RWPE2 (cell line): ENCODE data around the gene RREB1.

Experiments
- ATAC-seq: fragments of 200-7000 bp; cut with Tn5 transposase; 3 replicates; pipeline ENCODE4 v1.9.1; 2021; ENCODE audit warnings: low read depth
- DNase-seq: peaks from one replicate; pipeline ENCODE4 v3.0.0-alpha.2; 2020; ENCODE audit warnings: low spot score
- H3K27ac ChIP-seq: fragments of 450-650 bp; 2 replicates; pipeline ENCODE4 v1.5.1; 2017; ENCODE audit warnings: mild to moderate bottlenecking; ENCODE audit not compliant: poor library complexity, severe bottlenecking
- H3K27me3 ChIP-seq: fragments of 250-450 bp; sonication (Bioruptor Pico); 2 replicates; pipeline ENCODE4 v1.5.1; 2021; ENCODE audit warnings: mild to moderate bottlenecking, moderate library complexity; ENCODE audit not compliant: insufficient read depth, poor library complexity, severe bottlenecking
- H3K36me3 ChIP-seq: fragments of 250-450 bp; sonication (Bioruptor Pico); 2 replicates; pipeline ENCODE4 v1.5.1; 2020; ENCODE audit warnings: low read depth, mild to moderate bottlenecking, moderate library complexity
- H3K4me1 ChIP-seq: fragments of 250-450 bp; sonication (Bioruptor Pico); 2 replicates; pipeline ENCODE4 v1.5.1; 2021; ENCODE audit warnings: mild to moderate bottlenecking, moderate library complexity; ENCODE audit not compliant: insufficient read depth, poor library complexity, severe bottlenecking
- H3K4me3 ChIP-seq: fragments of 250-450 bp; sonication (Bioruptor Pico); 2 replicates; pipeline ENCODE4 v1.5.1; 2021; ENCODE audit warnings: mild to moderate bottlenecking, moderate library complexity; ENCODE audit not compliant: severe bottlenecking
- H3K9me3 ChIP-seq: fragments of 250-450 bp; sonication (Bioruptor Pico); 2 replicates; pipeline ENCODE4 v1.5.1; 2021; ENCODE audit warnings: mild to moderate bottlenecking, moderate library complexity; ENCODE audit not compliant: severe bottlenecking
- TF ChIP-seq, protein P1 (sequence below): fragments of 450-650 bp; IDR thresholded peaks from one replicate; pipeline ENCODE4 v1.5.1; 2017; ENCODE audit warnings: mild to moderate bottlenecking, moderate library complexity; ENCODE audit not compliant: poor library complexity, severe bottlenecking

RREB1 gene

DNA sequence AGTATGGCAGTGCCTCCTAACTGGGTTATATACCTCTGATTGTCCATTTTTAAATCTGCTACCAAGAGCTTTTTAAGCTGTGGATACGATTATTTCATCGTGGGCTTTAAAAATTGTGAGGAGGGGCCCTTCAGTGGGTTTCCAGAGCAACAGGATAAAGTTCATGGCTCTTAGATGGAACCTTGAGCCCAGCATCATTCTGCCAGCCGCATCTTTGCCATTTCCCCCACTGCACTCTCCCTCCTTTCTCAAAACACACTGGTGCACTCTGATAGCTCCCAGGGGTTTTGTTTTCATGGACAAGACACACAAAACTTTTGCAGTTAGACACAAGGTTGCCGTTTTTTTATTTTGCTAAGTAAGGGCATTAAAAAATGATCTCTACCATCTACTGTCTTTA, 54.1 kb downstream of the RREB1 start:
- no peak for DNase-seq
- peaks cover 60% of the 10 kb centered on the region for H3K4me1 ChIP-seq
- H3K9me3 ChIP-seq = no peaks in the 10 kb centered on the region
- peaks cover 28% of the 10 kb centered on the region for H3K36me3 ChIP-seq
- TF ChIP-seq, protein P1, sequence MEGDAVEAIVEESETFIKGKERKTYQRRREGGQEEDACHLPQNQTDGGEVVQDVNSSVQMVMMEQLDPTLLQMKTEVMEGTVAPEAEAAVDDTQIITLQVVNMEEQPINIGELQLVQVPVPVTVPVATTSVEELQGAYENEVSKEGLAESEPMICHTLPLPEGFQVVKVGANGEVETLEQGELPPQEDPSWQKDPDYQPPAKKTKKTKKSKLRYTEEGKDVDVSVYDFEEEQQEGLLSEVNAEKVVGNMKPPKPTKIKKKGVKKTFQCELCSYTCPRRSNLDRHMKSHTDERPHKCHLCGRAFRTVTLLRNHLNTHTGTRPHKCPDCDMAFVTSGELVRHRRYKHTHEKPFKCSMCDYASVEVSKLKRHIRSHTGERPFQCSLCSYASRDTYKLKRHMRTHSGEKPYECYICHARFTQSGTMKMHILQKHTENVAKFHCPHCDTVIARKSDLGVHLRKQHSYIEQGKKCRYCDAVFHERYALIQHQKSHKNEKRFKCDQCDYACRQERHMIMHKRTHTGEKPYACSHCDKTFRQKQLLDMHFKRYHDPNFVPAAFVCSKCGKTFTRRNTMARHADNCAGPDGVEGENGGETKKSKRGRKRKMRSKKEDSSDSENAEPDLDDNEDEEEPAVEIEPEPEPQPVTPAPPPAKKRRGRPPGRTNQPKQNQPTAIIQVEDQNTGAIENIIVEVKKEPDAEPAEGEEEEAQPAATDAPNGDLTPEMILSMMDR = no peak
- ATAC-seq = no peak
- no peak overlapping the region for H3K4me3 ChIP-seq
- H3K27me3 ChIP-seq = no peaks in the 10 kb centered on the region
- no peak overlapping the region for H3K27ac ChIP-seq

DNA sequence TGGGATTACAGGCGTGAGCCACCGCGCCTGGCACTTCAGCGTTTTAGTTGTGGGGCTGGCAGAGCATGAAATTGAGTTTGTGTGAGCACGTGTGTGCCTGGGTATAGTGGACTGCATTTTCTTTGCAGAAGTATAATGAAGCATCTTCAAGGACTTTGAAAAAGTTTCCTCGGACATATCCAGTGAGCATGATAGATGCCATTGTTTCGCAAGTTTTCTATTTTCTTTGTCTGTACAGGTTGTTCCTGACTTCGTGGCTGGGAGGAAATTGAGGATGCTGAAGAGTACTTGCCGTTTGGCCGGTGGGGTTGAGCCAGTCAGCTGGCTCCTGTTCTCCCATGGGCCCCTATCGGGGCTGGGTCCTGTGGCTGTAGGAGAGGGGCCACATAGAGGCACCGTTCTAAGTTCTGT, 55.9 kb downstream of the RREB1 start:
- no peak overlapping the region for H3K27ac ChIP-seq
- H3K36me3 ChIP-seq = peaks cover 28% of the 10 kb centered on the region
- TF ChIP-seq, protein P1 = no peak
- no peak overlapping the region for H3K4me3 ChIP-seq
- no peaks in the 10 kb centered on the region for H3K27me3 ChIP-seq
- H3K4me1 ChIP-seq = peaks cover 43% of the 10 kb centered on the region
- DNase-seq = no peak
- H3K9me3 ChIP-seq = no peaks in the 10 kb centered on the region
- no peak for ATAC-seq

DNA sequence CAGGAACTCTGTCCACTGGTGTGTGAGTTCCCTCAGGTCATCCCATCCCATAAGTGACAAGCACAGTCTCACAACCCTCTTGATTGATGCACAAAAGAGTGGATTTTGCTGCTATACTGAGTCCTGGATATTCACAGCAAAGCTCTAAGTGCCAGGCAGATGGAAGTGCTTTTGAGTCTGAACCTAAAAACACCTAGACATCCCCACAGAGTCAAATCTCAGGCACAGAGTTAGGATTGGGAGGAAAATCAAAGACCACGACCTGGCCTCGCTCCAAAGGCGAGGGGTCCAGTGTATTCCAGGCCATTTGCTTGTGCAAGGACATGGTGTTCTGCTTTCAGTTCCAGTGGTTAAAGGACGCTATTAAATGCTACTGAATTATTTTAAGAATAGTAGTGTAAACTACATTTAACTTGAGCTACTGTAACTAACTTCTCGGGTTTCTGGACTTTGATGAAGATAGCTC, 56.8 kb downstream of the RREB1 start:
- Histone ChIP-seq H3K9me3 (no peaks in the 10 kb centered on the region), H3K27me3 (no peaks in the 10 kb centered on the region), H3K27ac (no peak overlapping the region), H3K4me3 (no peak overlapping the region), H3K4me1 (peaks cover 39% of the 10 kb centered on the region), H3K36me3 (peaks cover 28% of the 10 kb centered on the region)
- TF ChIP-seq, protein P1 = no peak
- ATAC-seq (no peak), DNase-seq (no peak)

DNA sequence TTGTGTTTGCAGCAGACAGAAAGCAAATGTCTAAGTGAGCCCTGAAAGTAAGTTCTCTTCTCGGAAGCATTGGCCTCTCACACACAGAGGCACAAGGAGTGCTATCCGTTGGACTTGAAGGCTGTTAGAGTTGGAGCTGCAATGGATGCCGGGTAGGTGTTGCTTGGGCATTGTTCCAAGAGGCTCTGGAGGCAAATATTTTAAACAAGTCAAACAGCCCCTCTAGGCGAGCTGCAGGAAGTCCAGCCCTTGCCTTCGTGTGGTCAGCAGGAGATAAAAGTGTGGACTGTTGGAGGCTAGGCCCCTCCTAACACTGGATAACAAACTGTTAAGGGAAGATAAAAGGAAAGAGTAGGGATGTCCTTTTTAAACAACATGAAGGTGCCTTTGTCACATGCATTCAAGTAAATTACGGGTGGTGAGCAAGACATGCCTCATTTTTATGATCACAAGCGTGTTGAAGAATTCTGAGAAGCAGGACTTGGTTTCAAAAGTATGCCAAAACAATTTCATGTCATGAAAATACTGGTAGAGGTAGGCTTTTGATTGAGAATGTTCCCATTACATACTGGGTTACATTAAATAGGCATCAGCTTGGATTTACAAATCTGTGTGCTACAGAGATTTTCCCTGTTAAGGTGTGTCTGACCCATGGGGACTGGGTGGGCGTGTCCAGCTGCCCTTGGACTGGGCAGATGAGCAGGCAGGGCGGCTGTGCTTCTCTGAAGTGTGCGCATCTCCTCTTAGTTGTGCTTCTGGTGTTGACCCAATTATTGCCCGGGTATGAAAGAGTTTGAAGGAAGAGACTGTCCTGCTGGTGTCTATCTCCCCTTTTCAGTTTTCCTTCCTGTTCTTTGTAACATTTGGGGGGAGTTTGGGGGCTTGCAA, 57.5 kb downstream of the RREB1 start:
- ATAC-seq = no peak
- Histone ChIP-seq H3K4me3 (no peak overlapping the region), H3K27ac (no peak overlapping the region), H3K27me3 (no peaks in the 10 kb centered on the region), H3K9me3 (no peaks in the 10 kb centered on the region), H3K4me1 (peaks cover 34% of the 10 kb centered on the region), H3K36me3 (peaks cover 28% of the 10 kb centered on the region)
- DNase-seq = no peak
- TF ChIP-seq, protein P1 = no peak

DNA sequence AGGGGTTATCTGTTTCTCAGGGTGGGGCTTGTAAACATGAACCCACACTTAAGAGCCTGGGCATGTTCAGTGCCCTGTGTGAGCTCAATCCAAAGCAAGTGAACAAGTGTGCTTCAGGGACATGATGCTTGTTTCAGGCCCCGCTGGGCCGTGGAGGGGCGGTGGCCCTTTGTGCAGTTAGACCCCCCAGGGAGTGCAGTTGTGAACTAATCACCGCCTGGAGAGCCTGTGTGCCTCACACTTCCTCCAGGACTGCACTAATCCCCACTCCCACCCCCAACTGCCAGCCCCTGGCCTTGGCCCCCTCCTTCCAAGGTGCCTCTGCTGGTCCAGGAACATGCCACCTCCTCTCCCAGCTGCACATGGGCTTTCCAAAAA, 58.1 kb downstream of the RREB1 start:
- peaks cover 28% of the 10 kb centered on the region for H3K4me1 ChIP-seq
- TF ChIP-seq, protein P1 = no peak
- no peaks in the 10 kb centered on the region for H3K9me3 ChIP-seq
- H3K36me3 ChIP-seq = peaks cover 28% of the 10 kb centered on the region
- no peaks in the 10 kb centered on the region for H3K27me3 ChIP-seq
- no peak overlapping the region for H3K4me3 ChIP-seq
- ATAC-seq (no peak), DNase-seq (no peak)
- no peak overlapping the region for H3K27ac ChIP-seq
